Skeletal muscle cell (primary cell): ENCODE data around the gene CNOT6L.
A peak's percentile ranks its signal among the peaks of the same experiment; 100 is the strongest.
"Not testable (repeated sequence)": the region's sequence is repeated elsewhere in the genome, so short reads cannot be mapped to it uniquely, and the experiment has no call there.

ENCODE experiments used
- DNase-seq: peaks from one replicate; pipeline ENCODE4 v3.0.0-alpha.2; 2010; ENCODE audit warnings: low read depth
- H3K4me3 ChIP-seq: 2 replicates; pipeline ENCODE4 v1.5.1; 2011; ENCODE audit warnings: low read depth, mild to moderate bottlenecking, control low read depth, low read length, moderate library complexity

The CNOT6L gene

DNA sequence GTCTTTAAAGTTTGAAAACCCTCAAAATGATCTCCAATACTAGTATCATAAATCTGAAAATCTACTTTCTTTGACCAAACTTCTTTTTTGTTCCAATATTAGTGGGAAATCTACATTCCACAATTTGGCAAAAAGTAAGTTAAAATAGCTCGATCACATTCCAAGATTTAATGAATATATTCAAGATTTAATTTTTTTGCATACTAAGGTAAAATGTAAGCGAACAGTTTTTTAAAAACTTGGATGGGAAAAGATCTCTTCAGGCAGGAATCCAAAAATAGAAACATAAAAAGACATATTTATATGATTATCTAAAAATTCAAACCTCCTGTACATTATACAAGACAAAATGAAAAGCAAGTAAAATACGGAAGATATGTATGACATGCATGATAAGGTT lies 31.2 kb downstream of the CNOT6L start:
- no peak overlapping the region for H3K4me3 ChIP-seq

DNA sequence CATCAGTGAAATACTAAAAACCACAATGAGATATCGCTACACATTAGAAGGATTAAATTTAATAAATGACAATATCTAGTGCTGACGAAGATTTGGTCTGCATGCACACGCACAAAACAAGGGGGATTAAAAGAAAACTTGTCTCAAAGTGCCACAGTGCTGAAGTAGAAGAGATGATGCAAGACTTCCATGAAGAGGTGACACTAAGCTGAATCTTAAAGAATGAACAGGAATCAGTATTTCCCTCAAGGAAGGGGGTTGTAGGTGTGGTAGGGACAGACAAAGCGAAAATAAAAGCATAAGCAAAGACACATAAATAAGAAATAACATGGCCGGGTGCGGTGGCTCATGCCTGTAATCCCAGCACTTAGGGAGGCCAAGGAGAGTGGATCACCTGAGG lies 33.5 kb downstream of the CNOT6L start:
- no peak for DNase-seq
- no peak overlapping the region for H3K4me3 ChIP-seq

More for the DNA sequence above, 31.2 kb downstream of the CNOT6L start:
- no peak for DNase-seq

DNA sequence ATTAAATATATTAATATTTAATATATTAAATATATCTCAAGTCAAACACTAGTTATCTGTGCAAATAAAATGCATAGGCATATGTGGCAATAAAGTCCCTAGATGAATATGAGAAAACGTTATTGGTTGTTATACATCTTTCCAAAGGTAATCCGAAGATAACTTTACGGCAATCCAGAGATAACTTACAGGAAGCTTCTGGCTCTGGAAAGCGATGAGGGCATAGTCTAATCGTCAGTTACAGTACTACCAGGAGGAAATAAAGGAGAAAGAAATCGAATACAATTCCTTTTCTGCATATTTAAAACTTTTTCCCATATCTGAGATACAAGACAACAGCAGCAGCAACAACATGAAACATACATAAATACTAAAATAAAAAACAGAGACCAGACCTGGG lies 35.3 kb downstream of the CNOT6L start:
- H3K4me3 ChIP-seq, result no peak overlapping the region
- no peak for DNase-seq

DNA sequence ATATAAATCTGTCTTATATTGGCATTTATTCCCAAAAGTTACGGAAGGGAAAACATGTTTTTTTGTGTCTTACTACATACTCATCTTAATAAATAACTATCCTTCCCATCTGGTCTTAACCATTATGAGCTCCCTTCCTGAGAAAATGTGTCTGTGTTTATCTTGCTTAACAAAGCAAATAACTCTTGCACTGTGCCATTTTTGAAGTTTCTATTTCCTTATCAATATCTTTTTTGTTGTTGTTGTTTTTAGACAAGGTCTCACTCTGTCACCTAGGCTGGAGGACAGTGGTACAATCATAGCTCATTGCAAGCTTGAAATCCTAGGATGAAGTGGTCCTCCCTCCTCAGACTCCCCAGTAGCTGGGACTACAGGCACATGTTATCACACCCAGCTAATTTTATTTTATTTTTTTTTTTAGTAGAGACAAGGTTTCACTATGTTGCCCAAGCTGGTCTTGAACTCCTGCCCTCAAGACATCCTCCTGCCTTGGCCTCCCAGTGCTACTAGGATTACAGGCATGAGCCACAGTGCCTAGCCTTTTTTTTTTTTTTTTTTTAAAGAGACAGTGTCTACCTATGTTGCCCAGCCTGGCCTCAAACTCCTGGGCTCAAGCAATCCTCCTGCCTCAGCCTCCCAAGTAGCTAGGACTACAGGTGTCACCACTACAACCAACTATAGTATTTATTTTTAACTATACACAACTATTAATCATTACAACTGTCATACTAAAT lies 36.9 kb downstream of the CNOT6L start:
- DNase-seq, result no peak
- no peak overlapping the region for H3K4me3 ChIP-seq

DNA sequence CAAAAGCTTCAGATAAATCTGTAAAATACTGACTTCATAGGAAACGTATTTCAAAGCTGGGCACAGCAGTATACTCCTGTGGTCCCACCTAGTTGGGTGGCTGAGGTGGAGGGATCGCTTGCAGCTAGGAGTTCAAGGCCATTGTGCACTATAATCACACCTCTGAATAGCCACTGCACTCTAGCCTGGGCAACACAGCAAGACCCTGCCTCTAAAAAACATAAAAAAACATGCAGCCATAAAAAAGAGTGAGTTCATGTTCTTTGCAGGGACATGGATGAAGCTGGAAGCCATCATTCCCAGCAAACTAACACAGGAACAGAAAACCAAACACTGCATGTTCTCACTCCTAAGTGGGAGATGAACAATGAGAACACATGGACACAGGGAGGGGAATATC lies 38.4 kb downstream of the CNOT6L start:
- not testable (repeated sequence) for H3K4me3 ChIP-seq, DNase-seq

DNA sequence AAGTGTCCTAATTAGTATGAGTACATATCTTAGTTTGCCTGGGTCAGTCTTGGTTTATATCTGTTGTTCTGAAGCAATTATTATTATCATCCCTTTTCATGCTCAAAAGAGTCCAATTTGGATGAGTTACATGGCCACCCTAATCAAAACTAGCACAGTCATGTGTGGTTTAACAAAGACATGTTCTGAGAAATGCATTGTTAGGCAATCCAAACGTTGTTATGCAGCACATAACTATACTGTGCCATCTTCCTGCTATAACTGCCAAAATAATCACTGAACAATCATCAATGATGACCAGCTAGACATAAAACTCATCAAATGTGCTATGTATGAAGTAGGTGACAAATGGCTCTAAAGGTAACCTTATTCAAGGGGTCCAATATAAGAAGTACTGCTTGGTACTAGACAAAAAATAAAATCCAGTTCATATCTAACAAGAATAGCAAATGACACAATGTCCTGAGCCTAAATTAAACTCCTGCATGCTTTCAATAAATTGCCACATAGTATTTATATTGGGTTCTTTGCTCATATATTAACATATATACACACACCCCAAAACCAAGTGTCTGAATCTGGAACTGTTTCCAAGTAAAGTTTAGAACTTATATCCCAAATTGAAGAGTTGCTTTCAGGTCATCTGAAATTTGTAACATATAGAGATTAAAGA lies 41.9 kb downstream of the CNOT6L start:
- H3K4me3 ChIP-seq, result no peak overlapping the region
- peak; percentile 1 for DNase-seq

DNA sequence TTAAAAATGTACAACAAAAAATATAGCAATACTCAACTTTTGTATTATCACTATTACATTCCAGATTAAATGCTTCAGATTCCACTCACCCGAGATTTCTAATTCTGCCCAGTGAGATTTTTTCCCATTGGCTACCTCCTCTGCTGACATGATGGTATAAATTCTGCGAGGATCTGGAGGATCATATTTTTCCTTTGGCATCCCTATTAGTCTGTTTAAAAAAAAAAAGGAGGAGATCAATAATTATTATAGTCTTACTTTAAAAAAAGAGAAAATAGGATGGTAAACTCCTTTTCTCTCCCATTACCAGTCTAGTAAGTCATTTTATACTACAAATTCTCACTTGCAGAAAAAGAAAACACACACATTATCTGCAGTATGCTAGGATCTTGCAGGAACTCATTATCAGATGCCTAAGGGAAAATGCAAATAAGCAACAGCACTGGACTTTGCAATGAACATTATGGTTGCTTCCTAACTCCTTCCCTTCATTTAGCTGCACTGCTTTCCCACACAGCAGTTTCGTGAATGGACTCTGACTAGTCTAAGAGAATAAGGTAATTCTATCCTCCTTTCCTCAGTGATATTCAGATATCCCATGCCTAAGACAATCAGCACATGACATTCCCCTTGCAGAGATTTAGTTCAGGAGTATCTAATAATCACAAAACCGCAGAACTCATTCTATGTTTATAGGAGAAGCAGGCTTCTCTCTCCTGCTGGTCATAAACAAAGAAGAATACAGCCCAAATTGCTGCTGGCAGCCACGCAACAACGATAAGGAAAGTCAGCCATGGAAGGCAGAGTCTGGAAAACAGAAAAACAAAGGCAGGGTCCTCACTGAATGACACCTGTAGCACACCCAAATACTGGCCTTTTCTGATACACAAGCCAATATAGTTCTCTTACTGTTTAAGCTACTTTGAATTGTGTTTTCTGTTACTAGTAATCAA lies 42.7 kb downstream of the CNOT6L start:
- DNase-seq, result no peak
- H3K4me3 ChIP-seq, result no peak overlapping the region

DNA sequence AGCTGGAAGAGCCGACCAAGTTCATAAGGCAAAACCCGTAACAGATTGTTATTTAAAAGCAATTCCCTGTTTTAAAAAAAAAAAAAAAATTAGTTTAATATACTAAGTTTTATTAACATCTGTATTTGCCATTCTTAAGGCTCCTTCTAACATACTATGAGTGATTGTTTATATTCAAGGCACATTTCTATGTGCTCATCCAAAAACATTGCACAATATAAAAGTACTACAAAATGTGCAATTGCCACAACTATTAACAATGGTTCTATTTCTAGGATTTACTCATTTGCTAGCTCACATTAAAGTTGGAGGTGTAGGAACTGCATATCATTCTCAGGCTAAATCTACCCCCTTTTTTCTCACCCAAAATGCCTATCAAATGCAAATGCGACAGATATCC lies 46.1 kb downstream of the CNOT6L start:
- no peak overlapping the region for H3K4me3 ChIP-seq
- DNase-seq, result no peak

DNA sequence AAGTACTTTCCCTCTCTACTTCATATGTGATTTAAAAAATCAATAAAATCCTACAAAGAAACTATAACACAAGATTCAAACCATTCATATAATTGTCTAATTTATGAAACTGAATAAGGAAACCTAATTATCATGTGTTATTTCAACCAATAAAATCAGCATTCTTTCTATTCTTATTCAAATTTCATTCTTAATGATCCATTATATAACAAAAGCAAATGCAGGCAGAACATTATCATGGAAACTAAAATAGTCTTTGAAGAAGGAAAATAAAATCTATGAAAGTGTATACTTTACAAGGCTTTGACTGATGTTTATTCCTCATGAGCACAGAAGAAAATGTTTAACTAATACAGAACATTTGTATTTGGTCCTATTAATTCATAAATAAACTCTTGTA lies 47.6 kb downstream of the CNOT6L start:
- DNase-seq, result no peak
- no peak overlapping the region for H3K4me3 ChIP-seq

DNA sequence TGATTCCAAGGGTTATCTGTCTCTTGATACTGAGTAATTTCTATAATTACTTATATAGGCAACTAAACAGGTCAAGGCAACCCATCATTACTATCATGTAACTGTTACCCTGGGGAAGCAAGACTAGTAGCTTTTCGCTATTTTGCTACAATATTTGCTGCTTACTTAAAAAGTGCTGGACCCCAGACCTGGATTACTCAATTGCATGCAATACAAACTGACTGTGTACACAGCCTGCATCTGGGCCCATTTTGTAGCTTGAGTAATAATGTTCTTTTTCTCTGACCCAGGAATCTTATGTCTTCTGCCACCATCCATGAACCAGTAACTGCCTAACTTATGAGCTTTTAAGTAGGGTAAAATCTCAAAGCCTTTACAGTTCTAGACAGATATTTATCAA lies 53.4 kb downstream of the CNOT6L start:
- no peak for DNase-seq
- H3K4me3 ChIP-seq, result no peak overlapping the region

DNA sequence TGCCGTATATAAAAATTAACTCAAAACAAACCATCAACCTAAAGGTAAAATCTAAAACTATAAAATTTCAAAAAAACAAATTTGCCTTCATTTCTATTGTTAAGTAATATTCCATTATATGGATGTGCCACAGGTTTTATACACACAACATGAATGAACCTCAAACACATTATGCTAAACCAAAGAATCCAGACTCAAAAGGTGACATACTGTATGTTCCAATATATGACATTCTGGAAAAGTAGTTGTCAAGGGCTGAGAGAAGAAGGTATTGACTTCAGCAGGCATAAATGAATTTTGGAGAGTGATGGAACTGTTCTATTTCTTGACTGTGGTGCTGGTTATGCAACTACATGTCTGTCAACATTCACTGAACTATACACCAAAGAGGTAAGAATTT lies 56.6 kb downstream of the CNOT6L start:
- no peak overlapping the region for H3K4me3 ChIP-seq
- no peak for DNase-seq

DNA sequence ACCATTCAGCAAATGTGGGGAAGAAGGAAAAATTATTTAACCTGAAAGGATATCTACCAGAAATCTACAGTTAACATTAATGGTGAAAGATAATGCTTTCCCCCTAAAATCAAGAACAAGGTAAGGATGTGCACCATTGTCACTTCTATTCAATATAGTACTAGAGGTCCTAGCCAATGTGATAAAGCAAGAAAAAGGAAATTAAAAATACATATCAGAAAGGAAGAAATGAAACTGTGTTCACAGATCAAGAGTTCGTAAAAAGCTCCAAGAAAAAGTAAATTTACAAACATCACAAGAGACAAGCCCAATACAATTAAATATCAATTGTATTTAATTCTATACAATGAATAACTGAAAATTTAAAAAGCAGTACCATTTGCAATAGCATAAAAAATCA lies 57.6 kb downstream of the CNOT6L start:
- H3K4me3 ChIP-seq, result no peak overlapping the region
- no peak for DNase-seq

DNA sequence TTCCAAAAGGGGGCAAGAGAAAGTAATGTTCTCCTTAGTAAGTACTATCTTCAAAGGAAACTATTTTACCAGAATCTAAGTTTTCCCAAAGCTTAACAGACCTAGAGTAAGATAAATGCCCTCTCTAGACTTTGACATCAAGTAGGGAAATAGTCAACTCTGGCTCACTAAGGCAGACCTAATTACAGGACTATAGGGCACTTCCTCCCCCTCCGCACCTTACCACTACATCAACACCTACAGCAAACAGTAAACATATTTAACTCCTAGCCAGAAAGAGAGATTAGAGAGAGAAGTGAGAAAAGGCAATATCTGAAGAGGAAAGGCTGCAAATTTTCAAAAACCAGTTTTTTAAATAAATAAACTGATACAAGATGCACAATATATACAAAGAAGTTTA lies 60.4 kb downstream of the CNOT6L start:
- no peak for DNase-seq

DNA sequence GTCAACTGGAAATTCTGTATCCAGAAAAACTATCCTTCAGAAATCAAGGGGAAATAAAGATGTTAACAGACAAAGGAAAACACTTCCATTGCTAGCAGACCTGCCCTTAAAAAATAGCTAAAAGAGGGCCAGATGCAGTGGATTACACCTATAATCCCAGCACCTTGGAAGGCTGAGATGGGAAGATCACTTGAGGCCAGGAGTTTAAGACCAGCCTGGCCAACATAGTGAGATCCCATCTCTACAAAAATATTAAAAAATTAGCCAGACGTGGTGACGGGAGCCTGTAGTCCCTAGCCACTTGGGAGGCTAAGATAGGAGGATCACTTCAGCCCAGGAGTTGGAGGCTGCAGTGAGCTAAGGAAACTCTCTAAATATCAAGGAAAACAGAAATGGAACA lies 67.4 kb downstream of the CNOT6L start:
- no peak for DNase-seq

More for the DNA sequence above, 60.4 kb downstream of the CNOT6L start:
- H3K4me3 ChIP-seq, result no peak overlapping the region

DNA sequence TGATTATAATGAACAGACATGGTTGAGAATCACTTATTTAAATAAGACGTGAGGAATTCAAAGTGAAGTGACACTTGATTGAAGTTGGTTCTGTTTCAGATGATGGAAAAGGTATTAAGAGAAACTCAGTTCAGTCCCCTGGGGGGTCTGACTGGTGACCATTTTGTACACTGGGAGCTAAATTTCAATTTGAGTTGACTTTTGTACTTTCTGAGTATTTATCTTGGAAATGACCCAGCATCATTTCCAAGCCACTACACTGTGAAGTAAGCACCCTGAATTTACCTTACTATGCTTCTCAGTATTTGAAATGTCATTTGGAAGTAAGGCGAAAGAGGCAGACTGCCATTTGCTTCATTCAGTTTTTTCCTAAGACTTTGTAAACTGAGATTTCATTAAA lies 73.4 kb downstream of the CNOT6L start:
- no peak for DNase-seq
- no peak overlapping the region for H3K4me3 ChIP-seq

More for the DNA sequence above, 67.4 kb downstream of the CNOT6L start:
- H3K4me3 ChIP-seq, result no peak overlapping the region

DNA sequence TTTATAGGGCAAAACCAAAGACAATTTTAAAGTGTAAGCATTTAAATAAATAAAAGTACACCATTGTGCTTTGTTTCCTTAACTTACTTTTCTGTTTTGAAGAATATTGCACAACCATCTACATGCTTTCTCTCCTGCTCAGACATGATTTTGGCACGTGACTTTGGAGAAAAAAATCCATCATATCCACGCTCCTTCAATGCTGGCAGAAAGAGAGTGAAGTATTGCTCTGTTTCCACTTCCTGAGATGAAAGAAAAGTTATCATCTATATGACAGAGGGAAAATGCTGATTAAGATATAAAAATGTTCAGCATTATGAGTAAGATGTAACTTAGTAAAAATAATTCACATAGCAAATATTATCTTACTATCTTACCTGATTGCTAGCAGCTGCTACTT lies 77.1 kb downstream of the CNOT6L start:
- H3K4me3 ChIP-seq, result no peak overlapping the region
- DNase-seq, result no peak

DNA sequence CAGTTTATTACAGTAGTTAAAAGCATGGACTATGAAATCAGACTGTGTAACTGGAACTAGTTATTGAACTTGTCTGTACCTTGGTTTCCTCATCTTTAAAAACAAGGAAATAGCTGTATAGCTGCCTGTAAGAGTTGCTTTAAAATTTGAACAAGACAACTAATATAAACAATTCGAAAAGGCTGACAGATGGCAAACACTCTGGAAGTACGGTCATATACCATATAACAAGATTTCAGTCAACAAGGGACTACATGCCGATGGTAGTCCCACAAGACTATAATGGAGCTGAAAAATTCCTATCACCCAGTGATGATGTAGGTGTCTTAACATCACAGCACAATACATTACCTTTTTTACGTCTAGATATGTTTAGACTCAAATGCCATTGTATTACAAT lies 78.7 kb downstream of the CNOT6L start:
- H3K4me3 ChIP-seq, result no peak overlapping the region
- no peak for DNase-seq

DNA sequence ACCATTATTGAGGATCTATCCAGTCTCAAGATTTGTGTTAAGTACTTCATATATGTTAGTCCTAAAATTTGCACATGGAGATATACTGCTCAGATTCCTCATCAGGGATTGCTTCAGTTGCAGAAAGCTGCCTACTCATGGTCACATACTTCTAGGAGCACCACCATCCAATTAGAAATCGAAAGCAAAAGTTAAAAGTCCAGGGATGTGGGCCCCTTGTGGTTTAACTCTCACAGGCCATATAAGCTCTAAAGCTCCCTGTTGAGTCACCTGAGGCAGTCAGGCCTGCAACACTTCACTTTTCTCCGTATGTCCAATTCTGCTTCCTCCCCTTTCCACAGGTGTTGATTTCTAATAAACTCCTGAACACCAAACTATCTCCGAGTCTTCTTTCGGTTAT lies 84.2 kb downstream of the CNOT6L start:
- peak; percentile 49 for DNase-seq
- no peak overlapping the region for H3K4me3 ChIP-seq

DNA sequence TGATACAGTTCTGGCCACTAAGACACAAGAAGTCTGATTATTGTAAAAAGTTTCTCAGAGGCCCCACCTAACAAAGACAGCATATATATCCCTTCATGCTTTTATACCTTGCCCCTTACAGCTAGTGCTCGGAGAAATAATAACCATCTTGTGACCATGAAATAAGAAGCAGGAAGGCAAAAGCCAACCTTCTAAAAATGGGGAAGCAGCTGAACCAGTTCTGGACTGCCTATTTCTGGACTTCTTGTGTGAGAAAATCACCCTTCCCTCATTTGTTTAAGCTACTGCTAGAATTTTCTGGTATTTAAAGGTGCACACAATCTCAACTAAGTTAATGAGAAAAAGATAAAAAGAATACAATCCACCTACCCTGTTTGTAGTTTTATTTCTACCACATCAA lies 87.5 kb downstream of the CNOT6L start:
- H3K4me3 ChIP-seq, result no peak overlapping the region
- DNase-seq, result no peak

DNA sequence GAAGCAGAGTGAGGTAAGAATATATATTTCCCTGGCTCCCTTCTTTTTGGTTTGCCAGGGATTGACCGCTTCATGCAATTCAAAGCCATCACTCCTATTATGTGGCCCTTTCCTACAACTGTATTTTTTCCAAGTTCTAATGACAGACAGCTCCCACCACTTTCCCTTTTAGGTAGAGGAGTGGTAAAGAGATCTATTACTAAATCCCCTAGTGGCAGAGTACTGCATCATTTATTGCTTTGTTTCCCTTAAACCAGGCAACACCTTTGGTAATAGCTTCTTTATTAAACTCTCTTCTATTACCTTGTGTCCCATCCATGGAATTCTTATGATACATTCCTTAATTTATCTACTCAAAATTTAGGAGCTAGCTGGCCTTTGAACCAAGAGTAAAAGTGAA lies 90.7 kb downstream of the CNOT6L start:
- no peak for DNase-seq

More for the DNA sequence above, 90.7 kb downstream of the CNOT6L start:
- no peak overlapping the region for H3K4me3 ChIP-seq
